Measurements from ENCODE around the gene SYNDIG1. TPM values are rescaled to one million over a fixed set of nuclear protein-coding genes. Genes with fewer than 3 reads are reported as not detected.

SYNDIG1 gene
- total RNA-seq, 1 experiment from 2014 or later, result 5.4 TPM

- H2BK12ac ChIP-seq (ENCODE audit: insufficient read length, low read depth, low read length), result no peak overlapping the region
- H3K23me2 ChIP-seq (ENCODE audit: insufficient read length, low read depth, low read length, poor library complexity, severe bottlenecking), result no peaks in the 10 kb centered on the region
- peak overlapping the region in 1 of 3 experiments; percentile 75; a peak in 1 of 7 replicates for H3K27ac Mint-ChIP-seq
- no peak overlapping the region for H3K18ac ChIP-seq (ENCODE audit: insufficient read length, low read depth, low read length)
- H3K36me3 Mint-ChIP-seq (ENCODE audit: insufficient read depth in 1 of 3, low read depth in 3 of 3), result no peaks in the 10 kb centered on the region
- no peaks in the 10 kb centered on the region for H3K79me1 ChIP-seq (ENCODE audit: insufficient read depth, low read depth, low read length, poor library complexity, severe bottlenecking)
- H4K8ac ChIP-seq (replicated peaks; ENCODE audit: insufficient read length, low read depth, low read length), result no peak overlapping the region
- peaks cover 3% of the 10 kb centered on the region; the same call in 1 of the 2 replicates for H3K4me1 ChIP-seq (ENCODE audit: insufficient read depth, low read length)
- no peaks in the 10 kb centered on the region; a peak in 2 of 5 replicates for H3K9me3 Mint-ChIP-seq
- peaks cover 43 to 44% of the 10 kb centered on the region in 2 experiments for H3K4me1 Mint-ChIP-seq
- no peak for DNase-seq
- H2AFZ ChIP-seq (ENCODE audit: low read length), result no peak overlapping the region
- no peak overlapping the region for H3T11ph ChIP-seq (ENCODE audit: low read length)
- H3K27me3 Mint-ChIP-seq (ENCODE audit: low read depth), result peaks cover 12% of the 10 kb centered on the region
- H2BK5ac ChIP-seq (ENCODE audit: insufficient read length, low read length), result no peak overlapping the region
- H3K23ac ChIP-seq (ENCODE audit: insufficient read length, low read depth, low read length), result no peak overlapping the region
- H2BK120ac ChIP-seq (ENCODE audit: low read depth, low read length, poor library complexity, severe bottlenecking), result no peak overlapping the region
- no peak overlapping the region for H3K27ac ChIP-seq (ENCODE audit: insufficient read length, low read depth, low read length)
- H3K4me2 ChIP-seq (ENCODE audit: insufficient read depth, insufficient read length, low read length), result no peak overlapping the region
- H3K9me3 ChIP-seq (ENCODE audit: control insufficient read depth, low read depth, low read length), result no peaks in the 10 kb centered on the region
- H3K56ac ChIP-seq (ENCODE audit: insufficient read length, low read depth, low read length), result no peak overlapping the region
- no peaks in the 10 kb centered on the region for H3K27me3 ChIP-seq (ENCODE audit: insufficient read depth, low read length)
- H4K91ac ChIP-seq (ENCODE audit: insufficient read length, low read depth, low read length), result no peak overlapping the region
- H3K14ac ChIP-seq (ENCODE audit: insufficient read depth, low read length), result no peak overlapping the region
- H3K9ac ChIP-seq (ENCODE audit: extremely low read depth, insufficient read length, low read length), result no peak overlapping the region
- H3K4me3 Mint-ChIP-seq, result no peak overlapping the region
- no peak overlapping the region for H3K4ac ChIP-seq (ENCODE audit: low read depth, low read length)
- H2AK5ac ChIP-seq (ENCODE audit: insufficient read length, low read length), result no peak overlapping the region
- H4K5ac ChIP-seq (ENCODE audit: insufficient read length, low read depth, low read length), result no peak overlapping the region
- no peak overlapping the region for H2BK20ac ChIP-seq (ENCODE audit: low read depth, low read length, poor library complexity, severe bottlenecking)
- no peaks in the 10 kb centered on the region for H4K20me1 ChIP-seq (ENCODE audit: control insufficient read depth, insufficient read depth, insufficient read length)
- no peaks in the 10 kb centered on the region for H3K79me2 ChIP-seq (ENCODE audit: insufficient read depth, low read length)
- no CpG with 5 or more reads among the region's 8 CpGs for WGBS (ENCODE audit: extremely low coverage, insufficient read length, low lambda C conversion rate)
- TF ChIP-seq CTCF (conservative IDR thresholded peaks at IDR 0.05), result no peak
- no peak overlapping the region for H2BK15ac ChIP-seq (ENCODE audit: low read depth, low read length)
Observed at GRCh38 chr20:24452016-24452415, 17.4 kb upstream of the SYNDIG1 start.
